ENCODE results near the gene CDHR5. TPM values are rescaled to one million over a fixed set of nuclear protein-coding genes. Genes with fewer than 3 reads are reported as not detected.

The CDHR5 gene
- total RNA-seq, 4 donors from 2014 or later, result not detected

GRCh38 chr11:618856-619627 is 5.7 kb downstream of the CDHR5 start:
- TF ChIP-seq CTCF (IDR thresholded peaks at IDR 0.05; ENCODE audit: low read depth), result no peak

DNA sequence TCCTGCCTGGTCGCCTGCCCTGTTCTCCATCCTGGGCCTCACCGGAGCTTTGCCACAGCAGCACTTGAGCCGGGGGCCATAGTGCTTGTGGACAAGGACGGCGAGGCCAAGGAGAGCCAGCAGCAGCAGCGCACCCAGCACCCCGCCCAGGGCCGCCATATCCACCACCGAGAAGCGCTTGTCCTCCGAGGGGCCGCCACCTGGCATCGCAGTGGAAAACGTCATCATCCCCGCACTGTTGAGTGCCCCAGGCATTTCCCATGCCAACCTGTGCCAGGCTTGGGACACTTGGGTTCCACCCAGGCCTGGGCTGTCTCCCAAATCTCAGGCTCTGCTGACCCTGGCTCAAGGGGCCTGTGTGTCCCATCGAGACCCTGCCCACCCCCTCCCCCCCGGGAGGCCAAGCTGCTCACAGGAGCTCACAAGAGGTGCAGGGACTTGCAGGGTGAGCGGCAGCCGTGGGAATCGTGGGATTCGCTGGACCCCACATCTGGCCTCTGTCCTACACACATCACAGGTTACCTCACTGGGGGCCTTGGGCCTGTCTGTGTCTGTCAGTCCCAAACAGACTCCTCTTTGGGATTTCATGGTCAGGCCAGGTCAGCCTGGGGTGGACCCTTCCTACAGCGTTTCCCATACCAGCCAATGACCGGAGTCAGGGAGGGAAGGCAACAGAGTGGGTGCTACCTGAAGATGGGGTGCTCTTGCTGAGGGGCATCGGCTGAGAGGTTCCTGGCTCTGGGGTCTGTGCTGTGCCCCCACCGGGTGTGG is 6.7 kb downstream of the CDHR5 start:
- TF ChIP-seq CTCF (IDR thresholded peaks at IDR 0.05; ENCODE audit: low read depth), result no peak

GRCh38 chr11:617199-617911 is 7.4 kb downstream of the CDHR5 start:
- TF ChIP-seq CTCF (IDR thresholded peaks at IDR 0.05; ENCODE audit: low read depth), result no peak

- no peak for TF ChIP-seq CTCF (IDR thresholded peaks at IDR 0.05; ENCODE audit: low read depth)
Measured at GRCh38 chr11:616320-617198, 8.2 kb downstream of the CDHR5 start.

DNA sequence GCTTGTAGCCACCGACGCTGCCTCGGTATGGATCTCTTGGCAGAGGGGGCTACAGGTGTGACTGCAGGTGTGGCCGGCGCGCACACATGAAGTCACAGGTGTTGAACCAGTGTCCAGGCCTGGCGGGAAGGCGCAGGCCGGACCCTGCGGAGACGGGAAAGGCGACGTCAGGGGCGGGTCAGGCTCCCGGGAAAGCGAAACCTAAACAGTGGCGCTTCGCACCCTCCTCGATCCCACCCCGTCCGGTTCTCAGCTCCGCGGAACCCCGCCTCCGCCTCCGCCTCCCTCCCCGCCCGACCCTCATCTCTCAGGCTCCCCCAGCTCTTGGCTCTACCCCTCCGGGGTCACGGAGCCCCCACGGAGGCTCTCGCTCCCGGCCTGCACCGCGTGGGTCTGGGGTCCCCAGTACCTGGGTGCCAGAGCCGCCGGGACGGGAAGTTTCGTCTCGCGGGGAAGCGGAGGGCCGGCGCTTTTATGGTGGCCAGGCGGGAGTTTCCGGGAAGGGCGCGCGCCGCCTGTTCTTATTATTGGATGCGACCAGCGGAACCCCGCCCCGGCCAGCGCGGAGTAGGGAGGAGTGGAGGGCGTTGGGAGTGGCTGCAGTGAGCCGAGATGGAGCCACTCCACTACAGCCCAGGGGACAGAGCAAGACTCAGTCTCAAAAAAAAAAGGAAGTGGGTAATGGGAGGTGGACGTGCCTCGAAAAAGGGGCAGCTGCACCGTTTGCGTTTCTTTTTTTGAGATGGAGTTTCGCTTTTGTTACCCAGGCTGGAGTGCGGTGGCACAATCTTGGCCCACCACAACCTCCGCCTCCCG is 9.0 kb downstream of the CDHR5 start, which contains the start of gene IRF7:
TSS of gene IRF7 (minus strand) at position 447 of the 816 bp plus-strand sequence. CDS start 586 bp downstream, outside the sequence.
- TF ChIP-seq CTCF (IDR thresholded peaks at IDR 0.05; ENCODE audit: low read depth), result no peak
